Activated CD4-positive, alpha-beta T cell treated with anti-CD3 and anti-CD28 coated beads for 36 hours (primary cell): ENCODE measurements around the gene ATP4B. TPM values are rescaled to one million over a fixed set of nuclear protein-coding genes. Genes with fewer than 3 reads are reported as not detected.

Experiments used
- ATAC-seq: fragments of 200-7000 bp; cut with Tn5 transposase; one replicate; pipeline ENCODE4 v1.10.0; 2021; ENCODE audit warnings: mild to moderate bottlenecking, moderate library complexity
- CTCF ChIA-PET: fragments of 350-600 bp; sonication (Branson Sonifier 250); formaldehyde crosslinking; loops from one replicate; lab custom pipeline; 2021; ENCODE audit warnings: antibody characterized with exemption; lab: Charles Lee
- POLR2A ChIA-PET: fragments of 350-600 bp; sonication (Branson Sonifier 250); formaldehyde crosslinking; loops from one replicate; lab custom pipeline; 2021; ENCODE audit warnings: antibody characterized with exemption, inconsistent platforms; lab: Charles Lee
- DNase-seq: peaks from one replicate; pipeline ENCODE4 v3.0.0-alpha.2; 2020
- H3K27ac Mint-ChIP-seq: one replicate; pipeline ENCODE4 v1.8.0; 2021; ENCODE audit warnings: mixed read lengths
- H3K27me3 Mint-ChIP-seq: one replicate; pipeline ENCODE4 v1.8.0; 2021; ENCODE audit warnings: mixed read lengths
- H3K36me3 Mint-ChIP-seq: one replicate; pipeline ENCODE4 v1.8.0; 2021; ENCODE audit warnings: low read depth, mixed read lengths
- H3K4me1 Mint-ChIP-seq: one replicate; pipeline ENCODE4 v1.8.0; 2021; ENCODE audit warnings: mixed read lengths
- H3K4me3 Mint-ChIP-seq: one replicate; pipeline ENCODE4 v1.8.0; 2021; ENCODE audit warnings: mild to moderate bottlenecking, moderate library complexity, mixed read lengths
- H3K9me3 Mint-ChIP-seq: one replicate; pipeline ENCODE4 v1.8.0; 2021; ENCODE audit warnings: low read depth, mixed read lengths
- intact Hi-C, 2 experiments: fragments of 100-400 bp; cut with DNase I in 1 of 2; cut with micrococcal nuclease in 1 of 2; formaldehyde crosslinking; loops; one replicate each; pipeline versions ENCODE4 v1.14.2 to v1.15.1; 2022 to 2024; cut with DNase I, micrococcal nuclease
- total RNA-seq, 2 experiments: library from RNA; stranded (reverse); gene quantifications; one replicate each; pipeline ENCODE4 v1.2.3, GENCODE V29; 2021

ATP4B gene
- total RNA-seq: not detected

- H3K27ac Mint-ChIP-seq: no peak within 1 kb of the TSS
- DNase-seq: peak; percentile 1
- no peak within 1 kb of the TSS for H3K4me3 Mint-ChIP-seq
- H3K36me3 Mint-ChIP-seq: no peaks in the 10 kb centered on the region
- H3K27me3 Mint-ChIP-seq: no peaks in the 10 kb centered on the region
- ChIA-PET CTCF (no interaction called here), POLR2A (no interaction called here)
- H3K4me1 Mint-ChIP-seq: peaks cover 6% of the 10 kb centered on the region
- intact Hi-C loops: no loop called here
- peaks cover 14% of the 10 kb centered on the region for H3K9me3 Mint-ChIP-seq
- no peak for ATAC-seq
Observed at GRCh38 chr13:113657851-113658741, at the start of gene ATP4B. Gene ATP4B, minus strand, starts transcription at chr13:113658198. Its CDS starts 54 bp downstream, at chr13:113658144.

DNA sequence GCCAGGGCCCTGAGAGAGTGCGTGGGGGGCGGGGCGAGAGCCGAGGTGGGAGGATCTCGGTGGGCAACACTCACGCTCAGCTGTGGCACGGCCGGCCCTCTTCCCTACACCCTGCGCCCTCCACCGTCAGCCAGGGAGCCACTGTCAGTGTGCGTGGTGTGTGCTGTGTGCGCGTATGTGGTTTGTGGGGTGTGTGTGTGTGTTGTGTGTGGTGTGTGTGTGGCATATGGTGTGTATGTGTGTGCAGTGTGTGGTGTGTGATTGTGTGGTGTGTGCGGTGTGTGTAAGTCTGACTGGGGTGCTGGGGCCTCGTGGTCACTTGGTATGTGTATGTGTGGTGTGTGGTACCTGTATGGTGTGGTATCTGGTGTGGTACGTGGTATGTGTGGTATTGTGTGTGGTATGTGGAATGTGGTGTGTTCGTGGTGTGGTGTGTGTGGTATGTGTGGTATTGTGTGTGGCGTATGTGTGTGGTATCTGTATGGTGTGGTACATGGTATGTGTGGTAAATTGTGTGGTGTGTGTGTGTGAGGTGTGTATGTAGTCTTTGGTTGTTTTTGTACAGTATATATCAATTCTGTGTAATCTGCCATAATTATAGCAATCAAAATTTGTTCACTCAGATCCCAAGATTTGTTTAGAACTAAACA lies 14.1 kb upstream of the ATP4B start:
- H3K9me3 Mint-ChIP-seq: peaks cover 3% of the 10 kb centered on the region
- ChIA-PET POLR2A (no interaction called here), CTCF (no interaction called here)
- no peaks in the 10 kb centered on the region for H3K36me3 Mint-ChIP-seq
- no peaks in the 10 kb centered on the region for H3K27me3 Mint-ChIP-seq
- DNase-seq (peak; percentile 4), ATAC-seq (no peak)
- intact Hi-C loops: no loop called here
- H3K4me1 Mint-ChIP-seq: peaks cover 3% of the 10 kb centered on the region
- peak overlapping the region; percentile 2 for H3K4me3 Mint-ChIP-seq
- peak overlapping the region; percentile 5 for H3K27ac Mint-ChIP-seq

- peak; percentile 9 for DNase-seq
- Mint-ChIP-seq H3K9me3 (peaks cover 3% of the 10 kb centered on the region), H3K4me1 (peaks cover 3% of the 10 kb centered on the region), H3K36me3 (no peaks in the 10 kb centered on the region), H3K27ac (no peak overlapping the region), H3K4me3 (no peak overlapping the region), H3K27me3 (no peaks in the 10 kb centered on the region)
- no peak for ATAC-seq
- ChIA-PET CTCF (no interaction called here), POLR2A (no interaction called here)
- intact Hi-C loops: no loop called here
Observed at GRCh38 chr13:113671066-113672001, 13.3 kb upstream of the ATP4B start.

DNA sequence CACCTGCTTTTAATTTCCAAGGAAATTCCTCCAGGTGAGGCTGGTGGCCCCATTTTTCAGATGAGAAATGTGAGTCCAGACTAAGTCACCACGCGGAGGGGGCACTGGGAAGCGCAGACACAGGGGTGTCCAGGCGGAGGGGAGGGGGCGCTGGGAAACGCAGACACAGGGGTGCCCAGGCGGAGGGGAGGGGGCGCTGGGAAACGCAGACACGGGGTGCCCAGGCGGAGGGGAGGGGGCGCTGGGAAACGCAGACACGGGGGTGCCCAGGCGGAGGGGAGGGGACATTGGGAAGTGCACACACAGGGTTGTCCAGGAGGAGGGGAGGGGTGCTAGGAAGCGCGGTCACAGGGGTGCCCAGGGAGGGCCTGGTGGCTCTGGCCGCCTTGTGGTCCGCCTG lies 12.5 kb upstream of the ATP4B start:
- POLR2A ChIA-PET: no interaction called here
- Mint-ChIP-seq H3K27me3 (no peaks in the 10 kb centered on the region), H3K9me3 (peaks cover 3% of the 10 kb centered on the region), H3K27ac (no peak overlapping the region), H3K4me1 (peaks cover 3% of the 10 kb centered on the region), H3K36me3 (no peaks in the 10 kb centered on the region), H3K4me3 (no peak overlapping the region)
- DNase-seq (peak; percentile 2), ATAC-seq (no peak)
- CTCF ChIA-PET: no interaction called here
- intact Hi-C loops: no loop called here

GRCh38 chr13:113669755-113670341 lies 11.8 kb upstream of the ATP4B start:
- ChIA-PET POLR2A (no interaction called here), CTCF (no interaction called here)
- peaks cover 3% of the 10 kb centered on the region for H3K9me3 Mint-ChIP-seq
- ATAC-seq (no peak), DNase-seq (peak; percentile 1)
- H3K4me3 Mint-ChIP-seq: no peak overlapping the region
- no peak overlapping the region for H3K27ac Mint-ChIP-seq
- intact Hi-C loops: no loop called here
- no peaks in the 10 kb centered on the region for H3K36me3 Mint-ChIP-seq
- H3K4me1 Mint-ChIP-seq: peaks cover 3% of the 10 kb centered on the region
- H3K27me3 Mint-ChIP-seq: no peaks in the 10 kb centered on the region

- no peak for ATAC-seq
- peaks cover 3% of the 10 kb centered on the region for H3K4me1 Mint-ChIP-seq
- no peaks in the 10 kb centered on the region for H3K27me3 Mint-ChIP-seq
- POLR2A ChIA-PET: no interaction called here
- no peaks in the 10 kb centered on the region for H3K36me3 Mint-ChIP-seq
- no peak overlapping the region for H3K27ac Mint-ChIP-seq
- intact Hi-C loops: no loop called here
- CTCF ChIA-PET: no interaction called here
- peak; percentile 3 for DNase-seq
- no peak overlapping the region for H3K4me3 Mint-ChIP-seq
- H3K9me3 Mint-ChIP-seq: peaks cover 3% of the 10 kb centered on the region
Observed at GRCh38 chr13:113669231-113669754, 11.3 kb upstream of the ATP4B start.

GRCh38 chr13:113668491-113668971 lies 10.5 kb upstream of the ATP4B start:
- intact Hi-C loops: no loop called here
- Mint-ChIP-seq H3K27me3 (no peaks in the 10 kb centered on the region), H3K27ac (no peak overlapping the region), H3K9me3 (peaks cover 3% of the 10 kb centered on the region), H3K4me1 (peaks cover 3% of the 10 kb centered on the region), H3K4me3 (no peak overlapping the region), H3K36me3 (no peaks in the 10 kb centered on the region)
- DNase-seq: peak; percentile 4
- POLR2A ChIA-PET: no interaction called here
- ATAC-seq: no peak
- CTCF ChIA-PET: no interaction called here

GRCh38 chr13:113667771-113668490 lies 9.9 kb upstream of the ATP4B start:
- H3K27ac Mint-ChIP-seq: no peak overlapping the region
- CTCF ChIA-PET: no interaction called here
- H3K9me3 Mint-ChIP-seq: peaks cover 3% of the 10 kb centered on the region
- no peak for ATAC-seq
- H3K27me3 Mint-ChIP-seq: no peaks in the 10 kb centered on the region
- intact Hi-C loops: no loop called here
- DNase-seq: peak; percentile 2
- H3K36me3 Mint-ChIP-seq: no peaks in the 10 kb centered on the region
- H3K4me1 Mint-ChIP-seq: peaks cover 3% of the 10 kb centered on the region
- POLR2A ChIA-PET: interaction anchor here (0.6 kb wide), 1 partner anchor 315 kb away, joined by 4 read pairs; no protein-coding TSS in a partner anchor
- no peak overlapping the region for H3K4me3 Mint-ChIP-seq

- intact Hi-C loops: no loop called here
- Mint-ChIP-seq H3K4me1 (peaks cover under 1% of the 10 kb centered on the region), H3K27ac (no peak within 1 kb of the TSS), H3K27me3 (no peaks in the 10 kb centered on the region), H3K4me3 (no peak within 1 kb of the TSS), H3K9me3 (peaks cover 2% of the 10 kb centered on the region), H3K36me3 (no peaks in the 10 kb centered on the region)
- no peak for ATAC-seq
- ChIA-PET POLR2A (interaction anchor here (0.6 kb wide), 1 partner anchor 314 kb away, joined by 4 read pairs; no protein-coding TSS in a partner anchor), CTCF (no interaction called here)
- DNase-seq: peak; percentile 3
Observed at GRCh38 chr13:113666951-113667701, 9.1 kb upstream of the ATP4B start, which contains the start of gene GRK1. Gene GRK1, plus strand, starts transcription at chr13:113667219. Its CDS starts 168 bp downstream, at chr13:113667387.

- intact Hi-C loops: no loop called here
- no peaks in the 10 kb centered on the region for H3K36me3 Mint-ChIP-seq
- no peaks in the 10 kb centered on the region for H3K4me1 Mint-ChIP-seq
- H3K4me3 Mint-ChIP-seq: no peak overlapping the region
- no peak overlapping the region for H3K27ac Mint-ChIP-seq
- peaks cover 8% of the 10 kb centered on the region for H3K9me3 Mint-ChIP-seq
- ATAC-seq (no peak), DNase-seq (peak; percentile 1)
- H3K27me3 Mint-ChIP-seq: no peaks in the 10 kb centered on the region
- POLR2A ChIA-PET: no interaction called here
- CTCF ChIA-PET: interaction anchor here (0.6 kb wide), 1 partner anchor 357 kb away, joined by 3 read pairs; no protein-coding TSS in a partner anchor
Observed at GRCh38 chr13:113666329-113666670, 8.3 kb upstream of the ATP4B start.
